ENCODE results near the gene SMTN. TPM values are rescaled to one million over a fixed set of nuclear protein-coding genes. Genes with fewer than 3 reads are reported as not detected.

Gene SMTN
- total RNA-seq, 4 donors from 2014 or later = 171 to 341 (median 219) TPM

DNA sequence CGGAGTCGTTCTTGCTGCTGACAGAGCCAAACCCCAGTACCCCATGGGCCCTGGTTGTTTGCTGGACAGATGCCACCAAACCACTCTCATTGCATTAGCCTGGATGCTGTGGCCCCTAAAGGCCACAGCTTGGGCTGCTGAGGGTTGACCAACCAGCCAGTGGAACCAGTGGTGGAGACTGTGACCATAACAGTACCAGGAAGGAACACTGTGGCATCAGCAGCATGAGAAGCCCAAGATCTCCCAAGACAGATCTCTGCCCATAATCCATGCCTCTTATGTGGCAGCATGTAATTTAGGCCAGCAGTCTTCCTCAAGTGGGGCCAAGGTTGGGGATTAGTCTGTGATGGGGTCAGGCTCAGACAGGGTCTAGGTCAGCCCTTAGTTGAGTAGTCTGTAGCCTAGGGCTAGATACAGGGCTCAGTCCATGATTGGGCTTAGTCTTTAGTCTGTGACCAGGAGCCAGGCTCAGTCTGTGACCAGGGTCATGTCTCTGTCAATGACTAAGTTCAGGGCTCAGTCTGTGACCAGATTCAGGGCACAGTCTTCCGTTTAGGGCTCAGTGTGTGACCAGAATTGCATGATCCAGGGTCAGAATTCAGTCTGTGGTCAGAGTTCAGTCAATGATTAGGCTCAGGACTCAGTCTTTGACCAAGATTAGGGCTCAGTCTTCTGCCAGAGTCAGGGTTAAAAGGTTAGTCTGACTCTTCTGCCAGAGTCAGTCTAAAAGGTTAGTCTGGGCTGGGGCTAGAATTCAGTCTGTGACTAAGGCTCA, 37.1 kb downstream of the SMTN start:
- WGBS, 2 donors (ENCODE audit: low coverage in 1 of 2) = 67 to 87% methylated on average over 2 to 3 of the region's 3 CpGs
- no peak overlapping the region for H3K4me3 ChIP-seq
- intact Hi-C loops (cut with DNase I; ENCODE audit: low total_unique reads) (no loop called here), in situ Hi-C loops (cut with MboI; ENCODE audit: low pct_ligation_motif_present in 1 of 4, low pct_unique_long_range_greater_than_20kb in 1 of 4, low sequenced_read_pairs in 3 of 4) (no loop called here)
- H3K27ac ChIP-seq = no peak overlapping the region
- no peak for DNase-seq
- peaks cover 10 to 20% (median 12%) of the 10 kb centered on the region in 4 donors for H3K4me1 ChIP-seq
- TF ChIP-seq CTCF (IDR thresholded peaks at IDR 0.05) (no peak), POLR2AphosphoS5 (IDR thresholded peaks at IDR 0.05) (no peak), POLR2A (IDR thresholded peaks at IDR 0.05) (no peak), EP300 (IDR thresholded peaks at IDR 0.05; ENCODE audit: low read depth) (no peak)
- no peaks in the 10 kb centered on the region for H3K9me3 ChIP-seq
- H3K36me3 ChIP-seq = no peaks in the 10 kb centered on the region
- H3K27me3 ChIP-seq = no peaks in the 10 kb centered on the region

DNA sequence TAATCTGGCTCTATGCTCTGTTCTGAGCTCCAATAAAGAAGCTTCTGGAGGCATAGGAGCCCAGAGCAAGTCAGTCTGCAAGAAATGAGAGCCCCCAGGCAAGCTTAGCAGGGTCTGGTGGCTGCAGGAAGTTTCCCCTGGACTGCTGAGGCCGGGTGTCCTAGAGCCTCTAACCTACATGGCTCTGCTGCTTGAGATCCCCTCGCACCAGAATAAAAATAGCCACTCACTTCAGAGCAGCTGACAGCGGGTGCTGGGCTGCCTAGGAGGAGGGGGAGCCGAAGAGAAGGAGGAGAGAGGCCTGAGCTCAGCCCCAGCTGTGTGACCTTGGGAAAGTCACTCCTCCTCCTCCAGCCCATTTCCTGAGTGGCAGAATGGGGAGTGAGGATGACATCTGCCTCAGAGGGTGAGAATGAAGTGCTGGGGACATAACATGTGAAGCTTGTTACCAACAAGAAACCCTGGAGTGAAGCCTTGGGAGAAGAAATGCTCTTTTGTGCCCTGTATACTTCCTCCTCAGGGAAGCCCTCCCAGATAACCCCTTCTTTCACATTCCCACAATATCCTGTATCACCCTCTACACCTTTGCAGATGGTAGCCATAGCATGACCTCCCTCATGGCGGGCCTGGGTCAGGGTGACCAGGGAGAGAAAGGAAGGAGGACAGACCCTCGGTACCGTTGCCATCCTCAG, 38.1 kb downstream of the SMTN start:
- WGBS, 2 donors (ENCODE audit: low coverage in 1 of 2) = 82 to 100% methylated on average over 1 to 7 of the region's 7 CpGs
- Histone ChIP-seq H3K4me1 (peaks cover 11 to 25% (median 16%) of the 10 kb centered on the region in 4 donors), H3K9me3 (no peaks in the 10 kb centered on the region), H3K4me3 (no peak overlapping the region), H3K36me3 (no peaks in the 10 kb centered on the region), H3K27ac (peak overlapping the region in 1 of 4 donors; percentile 14), H3K27me3 (no peaks in the 10 kb centered on the region)
- intact Hi-C loops (cut with DNase I; ENCODE audit: low total_unique reads) (no loop called here), in situ Hi-C loops (cut with MboI; ENCODE audit: low pct_ligation_motif_present in 1 of 4, low pct_unique_long_range_greater_than_20kb in 1 of 4, low sequenced_read_pairs in 3 of 4) (no loop called here)
- TF ChIP-seq POLR2A (IDR thresholded peaks at IDR 0.05) (no peak), CTCF (IDR thresholded peaks at IDR 0.05) (no peak), POLR2AphosphoS5 (IDR thresholded peaks at IDR 0.05) (no peak), EP300 (IDR thresholded peaks at IDR 0.05; ENCODE audit: low read depth) (no peak)
- no peak for DNase-seq

DNA sequence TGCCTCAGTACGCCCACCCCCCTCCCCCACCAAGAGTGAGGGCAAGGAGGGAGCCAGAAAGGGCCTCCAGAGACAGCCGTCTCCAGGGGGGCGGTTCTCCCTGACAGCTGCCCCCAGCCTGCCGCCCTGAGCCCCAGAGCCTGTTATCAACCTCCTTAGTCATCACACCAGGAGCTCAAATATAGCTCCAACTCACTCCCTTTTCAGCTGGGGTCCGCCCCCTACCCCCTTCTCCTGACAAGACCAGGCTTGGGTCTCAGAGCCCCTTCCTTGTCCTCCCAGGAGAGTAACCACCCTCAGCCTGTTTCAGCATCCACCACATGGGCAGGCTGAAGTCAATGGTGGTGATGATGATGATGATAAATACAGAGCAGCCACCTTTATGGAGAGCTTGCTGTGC, 39.1 kb downstream of the SMTN start:
- WGBS, 2 donors (ENCODE audit: low coverage in 1 of 2) = 83% methylated on average over 5 of the region's 5 CpGs; no CpG with 5 or more reads in 1 of the 2 donors

More for the DNA sequence above, 39.1 kb downstream of the SMTN start:
- H3K27me3 ChIP-seq = no peaks in the 10 kb centered on the region
- H3K36me3 ChIP-seq = no peaks in the 10 kb centered on the region
- no peaks in the 10 kb centered on the region for H3K9me3 ChIP-seq
- in situ Hi-C loops (cut with MboI; ENCODE audit: low pct_ligation_motif_present in 1 of 4, low pct_unique_long_range_greater_than_20kb in 1 of 4, low sequenced_read_pairs in 3 of 4) (no loop called here), intact Hi-C loops (cut with DNase I; ENCODE audit: low total_unique reads) (no loop called here)
- H3K4me3 ChIP-seq = no peak overlapping the region
- TF ChIP-seq EP300 (IDR thresholded peaks at IDR 0.05; ENCODE audit: low read depth) (no peak), POLR2AphosphoS5 (IDR thresholded peaks at IDR 0.05) (no peak), POLR2A (IDR thresholded peaks at IDR 0.05) (no peak), CTCF (IDR thresholded peaks at IDR 0.05) (no peak)
- H3K27ac ChIP-seq = no peak overlapping the region
- no peak for DNase-seq
- peaks cover 11 to 25% (median 16%) of the 10 kb centered on the region in 4 donors for H3K4me1 ChIP-seq
